ENCODE data around the gene LCN1. TPM values are rescaled to one million over a fixed set of nuclear protein-coding genes. Genes with fewer than 3 reads are reported as not detected.
A peak's percentile ranks its signal among the peaks of the same experiment; 100 is the strongest.
"Not testable (repeated sequence)": the region's sequence is repeated elsewhere in the genome, so short reads cannot be mapped to it uniquely, and the experiment has no call there.

LCN1 gene
- total RNA-seq, 2 donors from 2014 or later = 2.0 TPM; not detected in 1

- intact Hi-C loops (cut with DNase I); ATAC-seq: not testable (repeated sequence)
Observed at GRCh38 chr9:135534192-135534711, 13.0 kb downstream of the LCN1 start.

GRCh38 chr9:135534826-135535225, 13.6 kb downstream of the LCN1 start:
- intact Hi-C loops (cut with DNase I); ATAC-seq; DNase-seq: not testable (repeated sequence)

More at GRCh38 chr9:135534192-135534711, 13.0 kb downstream of the LCN1 start:
- not testable (repeated sequence) for DNase-seq

- DNase-seq; ATAC-seq; intact Hi-C loops (cut with DNase I): not testable (repeated sequence)
Observed at GRCh38 chr9:135535631-135536030, 14.4 kb downstream of the LCN1 start.

- ATAC-seq = no peak
- intact Hi-C loops (cut with DNase I) = no loop called here
- no peak for DNase-seq
Observed at GRCh38 chr9:135536216-135536615, 15.0 kb downstream of the LCN1 start.

- DNase-seq; intact Hi-C loops (cut with DNase I): not testable (repeated sequence)
- peak in 1 of 2 donors; percentile 90 for ATAC-seq
Observed at GRCh38 chr9:135543262-135543894, 22.1 kb downstream of the LCN1 start.

GRCh38 chr9:135544981-135545635, 23.9 kb downstream of the LCN1 start:
- ATAC-seq = no peak
- intact Hi-C loops (cut with DNase I) = no loop called here
- DNase-seq = no peak

- ATAC-seq; DNase-seq; intact Hi-C loops (cut with DNase I): not testable (repeated sequence)
Observed at GRCh38 chr9:135545646-135546176, 24.5 kb downstream of the LCN1 start, which contains the start of gene OBP2A. TSS of gene OBP2A (plus strand) at chr9:135546126. CDS start at chr9:135546181, 55 bp downstream.

GRCh38 chr9:135546792-135547617, 25.8 kb downstream of the LCN1 start:
- ATAC-seq; DNase-seq; intact Hi-C loops (cut with DNase I): not testable (repeated sequence)

- ATAC-seq (no peak), DNase-seq (no peak)
- intact Hi-C loops (cut with DNase I) = no loop called here
Observed at GRCh38 chr9:135547756-135548736, 26.8 kb downstream of the LCN1 start.

GRCh38 chr9:135549478-135550343, 28.5 kb downstream of the LCN1 start:
- DNase-seq; ATAC-seq; intact Hi-C loops (cut with DNase I): not testable (repeated sequence)

- DNase-seq = no peak
- no peak for ATAC-seq
- intact Hi-C loops (cut with DNase I) = no loop called here
Observed at GRCh38 chr9:135550344-135550918, 29.2 kb downstream of the LCN1 start.

- intact Hi-C loops (cut with DNase I) = no loop called here
- ATAC-seq = no peak
- DNase-seq = no peak
Observed at GRCh38 chr9:135551031-135551430, 29.8 kb downstream of the LCN1 start.

GRCh38 chr9:135551456-135551855, 30.2 kb downstream of the LCN1 start:
- DNase-seq = no peak
- intact Hi-C loops (cut with DNase I) = no loop called here
- ATAC-seq = no peak

- no peak for ATAC-seq
- DNase-seq = no peak
- intact Hi-C loops (cut with DNase I) = no loop called here
Observed at GRCh38 chr9:135552021-135552697, 30.9 kb downstream of the LCN1 start.

GRCh38 chr9:135552698-135553171, 31.5 kb downstream of the LCN1 start:
- intact Hi-C loops (cut with DNase I) = no loop called here
- DNase-seq (no peak), ATAC-seq (no peak)

GRCh38 chr9:135554718-135555117, 33.5 kb downstream of the LCN1 start:
- no peak for ATAC-seq
- intact Hi-C loops (cut with DNase I) = no loop called here
- no peak for DNase-seq

Data from left cardiac atrium (tissue), 4 donors.